A549 (cell line): ENCODE measurements around the gene FHAD1. TPM values are rescaled to one million over a fixed set of nuclear protein-coding genes. Genes with fewer than 3 reads are reported as not detected.

Experiments
- ATAC-seq, 2 experiments: fragments of 200-7000 bp in 1 of 2; fragments of >200 bp in 1 of 2; cut with Nextera tagmentation in 1 of 2; cut with Tn5 transposase in 1 of 2; 3 replicates each; pipeline versions ENCODE4 v1.8.0 to v1.9.1; 2018 to 2020; ENCODE audit warnings: mild to moderate bottlenecking in 1 of 2, moderate library complexity in 1 of 2
- CTCF ChIA-PET: fragments of 300-600 bp; sonication (Branson Sonifier 250); formaldehyde crosslinking; extraction: SDS; loops from one replicate; lab custom pipeline; 2021; ENCODE audit warnings: antibody characterized with exemption, inconsistent platforms; lab: Yijun Ruan, JAX
- POLR2A ChIA-PET: fragments of 350-600 bp; formaldehyde crosslinking; extraction: SDS; loops from one replicate; lab custom pipeline; 2021; ENCODE audit warnings: antibody characterized with exemption, inconsistent platforms; lab: Yijun Ruan, JAX
- DNase-seq, 2 experiments: peaks; one replicate each; pipeline versions ENCODE4 v3.0.0 to v3.0.0-alpha.2; 2011 to 2016; ENCODE audit warnings: low read depth in 1 of 2, low spot score in 1 of 2
- FAIRE-seq: peaks from 2 replicates; lab custom pipeline; 2011; peaks lifted over from hg19 to GRCh38; lab: Jason Lieb, UNC
- H3K27ac ChIP-seq, 2 experiments: fragments of >200 bp; sonication (Bioruptor Twin); formaldehyde crosslinking; 3 replicates each; pipeline ENCODE4 v1.5.1; 2016 to 2017
- H3K4me1 ChIP-seq: fragments of >200 bp; sonication (Bioruptor Twin); formaldehyde crosslinking; 3 replicates; pipeline ENCODE4 v1.6.1; 2016
- H3K4me2 ChIP-seq: fragments of >200 bp; sonication (Bioruptor Twin); formaldehyde crosslinking; 3 replicates; pipeline ENCODE4 v1.6.1; 2016
- H3K4me3 ChIP-seq: fragments of >200 bp; sonication (Bioruptor Twin); formaldehyde crosslinking; 3 replicates; pipeline ENCODE4 v1.5.1; 2016
- H3K9me3 ChIP-seq: fragments of >200 bp; sonication (Bioruptor Twin); formaldehyde crosslinking; 3 replicates; pipeline ENCODE4 v1.6.1; 2016
- BHLHE40 ChIP-seq: IDR thresholded peaks from 2 replicates; pipeline ENCODE4 v1.6.1; 2012; ENCODE audit warnings: low read depth, low read length, inconsistent platforms
- CBX2 ChIP-seq: fragments of 200-600 bp; sonication (generic); IDR thresholded peaks from 2 replicates; pipeline ENCODE4 v1.6.1; 2016; ENCODE audit warnings: low read depth, mild to moderate bottlenecking, borderline replicate concordance
- FOSL2 ChIP-seq, 2 experiments: fragments of 450-650 bp in 1 of 2; fragments of >200 bp in 1 of 2; sonication (Bioruptor Twin) in 1 of 2; formaldehyde crosslinking; IDR thresholded peaks; 2 replicates each; pipeline versions ENCODE4 v1.5.0 to v1.6.1; 2016 to 2020; ENCODE audit warnings: mild to moderate bottlenecking in 1 of 2, moderate library complexity in 1 of 2
- GATA3 ChIP-seq: IDR thresholded peaks from 2 replicates; pipeline ENCODE4 v1.6.1; 2012; ENCODE audit warnings: borderline replicate concordance
- HDAC2 ChIP-seq: fragments of 200-600 bp; sonication (generic); IDR thresholded peaks from 2 replicates; pipeline ENCODE4 v1.6.1; 2016
- HOXB13 ChIP-seq: fragments of 250-450 bp; sonication (Bioruptor Pico); IDR thresholded peaks from 2 replicates; pipeline ENCODE4 v1.5.0; 2020; ENCODE audit warnings: low read depth, mild to moderate bottlenecking, moderate library complexity
- HOXB5 ChIP-seq: fragments of 250-450 bp; sonication (Bioruptor Pico); IDR thresholded peaks from 2 replicates; pipeline ENCODE4 v1.5.0; 2020; ENCODE audit warnings: mild to moderate bottlenecking, moderate library complexity
- KDM1A ChIP-seq: fragments of 200-600 bp; sonication (generic); IDR thresholded peaks from 2 replicates; pipeline ENCODE4 v1.6.1; 2016; ENCODE audit warnings: low read depth, mild to moderate bottlenecking
- KDM5A ChIP-seq: fragments of 200-600 bp; sonication (generic); IDR thresholded peaks from 2 replicates; pipeline ENCODE4 v1.6.1; 2016; ENCODE audit warnings: antibody characterized with exemption, mild to moderate bottlenecking
- MAFK ChIP-seq: fragments of 450-650 bp; IDR thresholded peaks from 2 replicates; pipeline ENCODE4 v1.6.1; 2014; ENCODE audit not compliant: partially characterized antibody
- MAZ ChIP-seq: fragments of 150-350 bp; IDR thresholded peaks from 2 replicates; pipeline ENCODE4 v1.6.1; 2014; ENCODE audit warnings: antibody characterized with exemption, low read depth, low read length, borderline replicate concordance
- NFE2L2 ChIP-seq: fragments of 150-350 bp; conservative IDR thresholded peaks from 2 replicates; pipeline ENCODE4 v1.6.1; 2014; ENCODE audit warnings: low read length
- NR3C1 ChIP-seq: fragments of >200 bp; sonication (Bioruptor Twin); formaldehyde crosslinking; IDR thresholded peaks from 3 replicates; pipeline ENCODE4 v1.6.1; 2017
- POLR2AphosphoS2 ChIP-seq: conservative IDR thresholded peaks from 2 replicates; pipeline ENCODE4 v1.6.1; 2012; ENCODE audit warnings: low read length, improper control_type of control experiment, inconsistent platforms
- RFX5 ChIP-seq: fragments of 450-650 bp; IDR thresholded peaks from 2 replicates; pipeline ENCODE4 v1.7.1; 2014; ENCODE audit warnings: antibody characterized with exemption, mild to moderate bottlenecking, moderate library complexity
- SREBF2 ChIP-seq: fragments of 450-650 bp; IDR thresholded peaks from 2 replicates; pipeline ENCODE4 v1.6.1; 2014; ENCODE audit warnings: mild to moderate bottlenecking, moderate library complexity
- TFCP2L1 ChIP-seq: fragments of 250-450 bp; sonication (Bioruptor Pico); IDR thresholded peaks from 2 replicates; pipeline ENCODE4 v1.5.0; 2021; ENCODE audit warnings: mild to moderate bottlenecking
- WGBS: methylation state at CpG from one replicate; pipeline ENCODE4 v1.1.6; 2017; ENCODE audit errors: missing lambda C conversion rate; 5-methylcytosine and 5-hydroxymethylcytosine counted together
- polyA plus RNA-seq, 4 experiments: library from polyadenylated mRNA; depleted of rRNA in 3 of 4; stranded (reverse); fragments of >200 nt; fragmentation: RNase III in 1 of 4; extraction: RNeasy Plus Mini Kit Qiagen cat#74134 plus additional on column Dnase treatment in 1 of 4; gene quantifications; 2 replicates in 3 of 4; 3 replicates in 1 of 4; pipeline ENCODE4 v1.2.3, GENCODE V29; 2011 to 2017
- TF ChIP-seq, protein P1 (sequence below): fragments of 200-600 bp; sonication (generic); IDR thresholded peaks from 2 replicates; pipeline ENCODE4 v1.6.1; 2016; ENCODE audit warnings: antibody characterized with exemption, mild to moderate bottlenecking, moderate library complexity
- TF ChIP-seq, protein P2 (sequence below): fragments of 250-450 bp; sonication (Bioruptor Pico); IDR thresholded peaks from 2 replicates; pipeline ENCODE4 v1.5.0; 2021; ENCODE audit warnings: mild to moderate bottlenecking, moderate library complexity, borderline replicate concordance
- TF ChIP-seq, protein P3 (sequence below): fragments of 450-650 bp; IDR thresholded peaks from 2 replicates; pipeline ENCODE4 v1.6.1; 2014; ENCODE audit warnings: antibody characterized with exemption

The FHAD1 gene
- polyA plus RNA-seq, 2 of the 4 experiments (the other 2 are of a cell fraction) = 0.31 to 0.32 TPM

- TF ChIP-seq, protein P1, sequence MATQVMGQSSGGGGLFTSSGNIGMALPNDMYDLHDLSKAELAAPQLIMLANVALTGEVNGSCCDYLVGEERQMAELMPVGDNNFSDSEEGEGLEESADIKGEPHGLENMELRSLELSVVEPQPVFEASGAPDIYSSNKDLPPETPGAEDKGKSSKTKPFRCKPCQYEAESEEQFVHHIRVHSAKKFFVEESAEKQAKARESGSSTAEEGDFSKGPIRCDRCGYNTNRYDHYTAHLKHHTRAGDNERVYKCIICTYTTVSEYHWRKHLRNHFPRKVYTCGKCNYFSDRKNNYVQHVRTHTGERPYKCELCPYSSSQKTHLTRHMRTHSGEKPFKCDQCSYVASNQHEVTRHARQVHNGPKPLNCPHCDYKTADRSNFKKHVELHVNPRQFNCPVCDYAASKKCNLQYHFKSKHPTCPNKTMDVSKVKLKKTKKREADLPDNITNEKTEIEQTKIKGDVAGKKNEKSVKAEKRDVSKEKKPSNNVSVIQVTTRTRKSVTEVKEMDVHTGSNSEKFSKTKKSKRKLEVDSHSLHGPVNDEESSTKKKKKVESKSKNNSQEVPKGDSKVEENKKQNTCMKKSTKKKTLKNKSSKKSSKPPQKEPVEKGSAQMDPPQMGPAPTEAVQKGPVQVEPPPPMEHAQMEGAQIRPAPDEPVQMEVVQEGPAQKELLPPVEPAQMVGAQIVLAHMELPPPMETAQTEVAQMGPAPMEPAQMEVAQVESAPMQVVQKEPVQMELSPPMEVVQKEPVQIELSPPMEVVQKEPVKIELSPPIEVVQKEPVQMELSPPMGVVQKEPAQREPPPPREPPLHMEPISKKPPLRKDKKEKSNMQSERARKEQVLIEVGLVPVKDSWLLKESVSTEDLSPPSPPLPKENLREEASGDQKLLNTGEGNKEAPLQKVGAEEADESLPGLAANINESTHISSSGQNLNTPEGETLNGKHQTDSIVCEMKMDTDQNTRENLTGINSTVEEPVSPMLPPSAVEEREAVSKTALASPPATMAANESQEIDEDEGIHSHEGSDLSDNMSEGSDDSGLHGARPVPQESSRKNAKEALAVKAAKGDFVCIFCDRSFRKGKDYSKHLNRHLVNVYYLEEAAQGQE = no peak
- no peak for TF ChIP-seq RFX5
- TF ChIP-seq KDM1A = no peak
- no peak for TF ChIP-seq KDM5A
- TF ChIP-seq HDAC2 = no peak
Observed at GRCh38 chr1:15218287-15219279, 28.4 kb upstream of the FHAD1 start (continued).

DNA sequence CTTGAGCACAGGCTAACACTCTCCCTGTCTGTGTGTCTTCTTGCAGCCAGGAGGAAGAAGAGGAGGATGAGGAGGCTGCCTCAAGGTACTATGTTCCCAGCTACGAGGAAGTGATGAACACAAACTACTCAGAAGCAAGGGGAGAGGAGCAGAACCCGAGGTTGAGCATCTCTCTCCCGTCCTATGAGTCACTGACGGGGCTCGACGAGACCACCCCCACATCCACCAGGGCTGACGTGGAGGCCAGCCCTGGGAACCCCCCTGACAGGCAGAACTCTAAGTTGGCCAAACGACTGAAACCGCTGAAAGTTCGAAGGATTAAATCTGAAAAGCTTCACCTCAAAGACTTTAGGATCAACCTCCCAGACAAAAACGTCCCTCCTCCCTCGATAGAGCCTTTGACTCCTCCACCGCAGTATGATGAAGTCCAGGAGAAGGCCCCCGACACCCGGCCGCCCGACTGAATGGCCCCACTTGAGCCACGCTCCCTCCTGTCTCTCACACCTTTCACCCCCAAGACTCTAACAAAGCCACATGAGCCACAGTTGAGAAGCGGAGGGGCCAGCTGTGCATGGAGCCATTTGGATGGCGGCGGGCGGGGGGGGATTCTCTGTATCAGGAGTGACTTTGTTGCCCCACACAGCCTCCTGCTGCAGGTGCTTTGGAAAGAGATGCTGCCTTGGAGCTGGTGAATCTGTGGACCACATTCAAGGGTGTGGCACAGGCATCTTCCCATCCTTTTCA lies 27.6 kb upstream of the FHAD1 start:
- no peaks in the 10 kb centered on the region for H3K4me1 ChIP-seq
- ATAC-seq = no peak
- POLR2A ChIA-PET = interaction anchor here (0.9 kb wide), 1 partner anchor 51 kb away, joined by 3 read pairs; no protein-coding TSS in a partner anchor
- DNase-seq = no peak
- H3K4me2 ChIP-seq = no peak overlapping the region
- no peaks in the 10 kb centered on the region for H3K9me3 ChIP-seq
- no peak overlapping the region for H3K4me3 ChIP-seq
- no peak for FAIRE-seq
- TF ChIP-seq BHLHE40 (no peak), SREBF2 (no peak), HOXB5 (CRISPR knock-in tag) (no peak), HOXB13 (CRISPR knock-in tag) (no peak), POLR2AphosphoS2 (no peak), NFE2L2 (no peak), GATA3 (no peak), MAFK (no peak), MAZ (no peak), TFCP2L1 (CRISPR knock-in tag) (no peak), NR3C1 (no peak), FOSL2 (IDR thresholded peaks at IDR 0.05) (no peak), FOSL2 (CRISPR knock-in tag; IDR thresholded peaks at IDR 0.05) (no peak), CBX2 (no peak)
- TF ChIP-seq, protein P2, sequence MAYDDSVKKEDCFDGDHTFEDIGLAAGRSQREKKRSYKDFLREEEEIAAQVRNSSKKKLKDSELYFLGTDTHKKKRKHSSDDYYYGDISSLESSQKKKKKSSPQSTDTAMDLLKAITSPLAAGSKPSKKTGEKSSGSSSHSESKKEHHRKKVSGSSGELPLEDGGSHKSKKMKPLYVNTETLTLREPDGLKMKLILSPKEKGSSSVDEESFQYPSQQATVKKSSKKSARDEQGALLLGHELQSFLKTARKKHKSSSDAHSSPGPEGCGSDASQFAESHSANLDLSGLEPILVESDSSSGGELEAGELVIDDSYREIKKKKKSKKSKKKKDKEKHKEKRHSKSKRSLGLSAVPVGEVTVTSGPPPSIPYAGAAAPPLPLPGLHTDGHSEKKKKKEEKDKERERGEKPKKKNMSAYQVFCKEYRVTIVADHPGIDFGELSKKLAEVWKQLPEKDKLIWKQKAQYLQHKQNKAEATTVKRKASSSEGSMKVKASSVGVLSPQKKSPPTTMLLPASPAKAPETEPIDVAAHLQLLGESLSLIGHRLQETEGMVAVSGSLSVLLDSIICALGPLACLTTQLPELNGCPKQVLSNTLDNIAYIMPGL (CRISPR knock-in tag) = no peak
- TF ChIP-seq, protein P3, sequence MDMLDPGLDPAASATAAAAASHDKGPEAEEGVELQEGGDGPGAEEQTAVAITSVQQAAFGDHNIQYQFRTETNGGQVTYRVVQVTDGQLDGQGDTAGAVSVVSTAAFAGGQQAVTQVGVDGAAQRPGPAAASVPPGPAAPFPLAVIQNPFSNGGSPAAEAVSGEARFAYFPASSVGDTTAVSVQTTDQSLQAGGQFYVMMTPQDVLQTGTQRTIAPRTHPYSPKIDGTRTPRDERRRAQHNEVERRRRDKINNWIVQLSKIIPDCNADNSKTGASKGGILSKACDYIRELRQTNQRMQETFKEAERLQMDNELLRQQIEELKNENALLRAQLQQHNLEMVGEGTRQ = no peak
- CTCF ChIA-PET = interaction anchor here (1.0 to 1.4 kb wide), 4 partner anchors 9 to 53 kb away, joined by 3 to 6 read pairs (median 4); no protein-coding TSS in a partner anchor
- H3K27ac ChIP-seq = no peak overlapping the region
- 90% methylated on average over 22 of the region's 22 CpGs for WGBS
